Panc1 (cell line): Measurements from ENCODE around the gene CSNK1G1. TPM values are rescaled to one million over a fixed set of nuclear protein-coding genes. Genes with fewer than 3 reads are reported as not detected.

ENCODE experiments used
- ATAC-seq: fragments of 200-7000 bp; cut with Tn5 transposase; 2 replicates; pipeline ENCODE4 v1.9.1; 2020; ENCODE audit warnings: mild to moderate bottlenecking, moderate library complexity
- BruUV-seq: library from RNA; stranded (reverse); fragments of 400-500 nt; replicated peaks from 2 replicates; lab custom pipeline; 2021; lab: Mats Ljungman, UMichigan
- CTCF ChIA-PET: fragments of 300-600 bp; sonication (Branson Sonifier 250); formaldehyde crosslinking; loops from one replicate; lab custom pipeline; 2022; ENCODE audit warnings: antibody characterized with exemption; lab: Charles Lee
- POLR2A ChIA-PET: fragments of 300-600 bp; sonication (Branson Sonifier 250); formaldehyde crosslinking; loops from one replicate; lab custom pipeline; 2022; ENCODE audit warnings: antibody characterized with exemption; lab: Charles Lee
- DNase-seq: peaks from one replicate; pipeline ENCODE4 v3.0.0-alpha.2; 2010; ENCODE audit warnings: low read depth, low spot score
- H3K27ac ChIP-seq: 2 replicates; pipeline ENCODE4 v1.5.1; 2011; ENCODE audit warnings: mild to moderate bottlenecking, low read length, inconsistent platforms
- H3K27me3 ChIP-seq: fragments of 200-500 bp; sonication (Bioruptor generic); 2 replicates; pipeline ENCODE4 v1.6.0; 2014; ENCODE audit warnings: low read length, inconsistent platforms; ENCODE audit not compliant: control insufficient read depth, insufficient read depth
- H3K36me3 ChIP-seq: fragments of 200-500 bp; sonication (Bioruptor generic); 2 replicates; pipeline ENCODE4 v1.5.1; 2014; ENCODE audit warnings: inconsistent platforms, mild to moderate bottlenecking, low read length, moderate library complexity; ENCODE audit not compliant: control insufficient read depth, insufficient read depth
- H3K4me1 ChIP-seq: 2 replicates; pipeline ENCODE4 v1.5.1; 2011; ENCODE audit warnings: inconsistent platforms, mild to moderate bottlenecking, low read length, moderate library complexity; ENCODE audit not compliant: control insufficient read depth, insufficient read depth
- H3K4me3 ChIP-seq, 2 experiments: 2 replicates each; pipeline ENCODE4 v1.5.1; 2011 to 2012; ENCODE audit warnings: low read depth in 2 of 2, low read length in 2 of 2, mild to moderate bottlenecking in 2 of 2, inconsistent platforms in 1 of 2, moderate library complexity in 1 of 2
- H3K9me3 ChIP-seq: fragments of 200-500 bp; sonication (Bioruptor generic); 2 replicates; pipeline ENCODE4 v1.5.1; 2014; ENCODE audit warnings: low read depth, mild to moderate bottlenecking, inconsistent platforms, low read length, moderate library complexity; ENCODE audit not compliant: control insufficient read depth, insufficient read depth
- POLR2AphosphoS5 ChIP-seq: IDR thresholded peaks from 2 replicates; pipeline ENCODE4 v1.6.1; 2012; ENCODE audit warnings: mild to moderate bottlenecking, low read depth, low read length, moderate library complexity
- SIN3A ChIP-seq: IDR thresholded peaks from 2 replicates; pipeline ENCODE4 v1.6.1; 2012; ENCODE audit warnings: low read depth, mild to moderate bottlenecking, low read length, moderate library complexity, borderline replicate concordance; ENCODE audit not compliant: insufficient read depth
- TCF7L2 ChIP-seq: IDR thresholded peaks from 2 replicates; pipeline ENCODE4 v1.6.1; 2011; ENCODE audit warnings: mild to moderate bottlenecking, low read depth, low read length, inconsistent platforms
- in situ Hi-C: cut with HindIII; loops from 2 replicates; pipeline ENCODE4 v1.10.0; 2016; ENCODE audit warnings: low sequenced_read_pairs, low pct_unique_long_range_greater_than_20kb
- intact Hi-C: fragments of 100-400 bp; cut with micrococcal nuclease; formaldehyde crosslinking; loops from one replicate; pipeline ENCODE4 v1.10.0; 2022; ENCODE audit not compliant: unreplicated experiment
- total RNA-seq: library from RNA; stranded (reverse); gene quantifications from one replicate; pipeline ENCODE4 v1.2.1, GENCODE V29; 2021; ENCODE audit not compliant: unreplicated experiment
- TF ChIP-seq, protein P1 (sequence below): fragments of 450-650 bp; IDR thresholded peaks from 2 replicates; pipeline ENCODE4 v1.5.1; 2017; ENCODE audit warnings: mild to moderate bottlenecking
- TF ChIP-seq, protein P2 (sequence below), 2 experiments: IDR thresholded peaks; 2 replicates each; pipeline ENCODE4 v1.6.1; 2011 to 2012; ENCODE audit warnings: low read depth in 2 of 2, control low read depth in 1 of 2, low read length in 1 of 2, mild to moderate bottlenecking in 1 of 2, moderate library complexity in 1 of 2; ENCODE audit not compliant: insufficient read depth in 1 of 2

Gene CSNK1G1
- total RNA-seq, 1 experiment from 2014 or later, result 22.8 TPM

DNA sequence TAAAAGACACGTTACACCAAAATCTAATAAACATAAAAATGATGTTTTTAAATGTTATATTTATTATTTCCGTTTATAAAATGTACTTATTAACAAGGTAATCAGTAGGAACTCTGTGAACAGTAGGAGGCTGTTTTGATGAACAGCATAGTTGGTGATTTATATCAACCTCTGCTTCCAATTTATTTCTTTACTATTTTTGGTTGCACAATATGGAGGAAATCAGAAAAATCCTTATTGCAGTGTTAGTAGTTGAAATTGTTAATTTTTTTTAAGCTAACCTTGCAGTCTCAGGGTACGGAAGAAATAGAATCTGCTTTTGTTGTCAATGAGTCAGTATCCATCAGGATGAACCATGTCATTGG lies 209.5 kb downstream of the CSNK1G1 start:
- ATAC-seq, result no peak
- Histone ChIP-seq H3K36me3 (0 out of 2 replicates have a peak, but pooled peaks cover 5% of the 10 kb centered on the region), H3K4me1 (no peaks in the 10 kb centered on the region), H3K9me3 (no peaks in the 10 kb centered on the region), H3K27me3 (no peaks in the 10 kb centered on the region), H3K4me3 (no peak overlapping the region), H3K27ac (no peak overlapping the region)
- in situ Hi-C loops (no loop called here), intact Hi-C loops (no loop called here)
- TF ChIP-seq, protein P1, sequence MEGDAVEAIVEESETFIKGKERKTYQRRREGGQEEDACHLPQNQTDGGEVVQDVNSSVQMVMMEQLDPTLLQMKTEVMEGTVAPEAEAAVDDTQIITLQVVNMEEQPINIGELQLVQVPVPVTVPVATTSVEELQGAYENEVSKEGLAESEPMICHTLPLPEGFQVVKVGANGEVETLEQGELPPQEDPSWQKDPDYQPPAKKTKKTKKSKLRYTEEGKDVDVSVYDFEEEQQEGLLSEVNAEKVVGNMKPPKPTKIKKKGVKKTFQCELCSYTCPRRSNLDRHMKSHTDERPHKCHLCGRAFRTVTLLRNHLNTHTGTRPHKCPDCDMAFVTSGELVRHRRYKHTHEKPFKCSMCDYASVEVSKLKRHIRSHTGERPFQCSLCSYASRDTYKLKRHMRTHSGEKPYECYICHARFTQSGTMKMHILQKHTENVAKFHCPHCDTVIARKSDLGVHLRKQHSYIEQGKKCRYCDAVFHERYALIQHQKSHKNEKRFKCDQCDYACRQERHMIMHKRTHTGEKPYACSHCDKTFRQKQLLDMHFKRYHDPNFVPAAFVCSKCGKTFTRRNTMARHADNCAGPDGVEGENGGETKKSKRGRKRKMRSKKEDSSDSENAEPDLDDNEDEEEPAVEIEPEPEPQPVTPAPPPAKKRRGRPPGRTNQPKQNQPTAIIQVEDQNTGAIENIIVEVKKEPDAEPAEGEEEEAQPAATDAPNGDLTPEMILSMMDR, result no peak
- TF ChIP-seq, protein P2, sequence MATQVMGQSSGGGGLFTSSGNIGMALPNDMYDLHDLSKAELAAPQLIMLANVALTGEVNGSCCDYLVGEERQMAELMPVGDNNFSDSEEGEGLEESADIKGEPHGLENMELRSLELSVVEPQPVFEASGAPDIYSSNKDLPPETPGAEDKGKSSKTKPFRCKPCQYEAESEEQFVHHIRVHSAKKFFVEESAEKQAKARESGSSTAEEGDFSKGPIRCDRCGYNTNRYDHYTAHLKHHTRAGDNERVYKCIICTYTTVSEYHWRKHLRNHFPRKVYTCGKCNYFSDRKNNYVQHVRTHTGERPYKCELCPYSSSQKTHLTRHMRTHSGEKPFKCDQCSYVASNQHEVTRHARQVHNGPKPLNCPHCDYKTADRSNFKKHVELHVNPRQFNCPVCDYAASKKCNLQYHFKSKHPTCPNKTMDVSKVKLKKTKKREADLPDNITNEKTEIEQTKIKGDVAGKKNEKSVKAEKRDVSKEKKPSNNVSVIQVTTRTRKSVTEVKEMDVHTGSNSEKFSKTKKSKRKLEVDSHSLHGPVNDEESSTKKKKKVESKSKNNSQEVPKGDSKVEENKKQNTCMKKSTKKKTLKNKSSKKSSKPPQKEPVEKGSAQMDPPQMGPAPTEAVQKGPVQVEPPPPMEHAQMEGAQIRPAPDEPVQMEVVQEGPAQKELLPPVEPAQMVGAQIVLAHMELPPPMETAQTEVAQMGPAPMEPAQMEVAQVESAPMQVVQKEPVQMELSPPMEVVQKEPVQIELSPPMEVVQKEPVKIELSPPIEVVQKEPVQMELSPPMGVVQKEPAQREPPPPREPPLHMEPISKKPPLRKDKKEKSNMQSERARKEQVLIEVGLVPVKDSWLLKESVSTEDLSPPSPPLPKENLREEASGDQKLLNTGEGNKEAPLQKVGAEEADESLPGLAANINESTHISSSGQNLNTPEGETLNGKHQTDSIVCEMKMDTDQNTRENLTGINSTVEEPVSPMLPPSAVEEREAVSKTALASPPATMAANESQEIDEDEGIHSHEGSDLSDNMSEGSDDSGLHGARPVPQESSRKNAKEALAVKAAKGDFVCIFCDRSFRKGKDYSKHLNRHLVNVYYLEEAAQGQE (IDR thresholded peaks at IDR 0.05; ENCODE audit: insufficient read depth in 1 of 2, low read depth in 2 of 2, low read length in 1 of 2), result no peak
- TF ChIP-seq POLR2AphosphoS5 (no peak), TCF7L2 (no peak), SIN3A (no peak)
- DNase-seq, result no peak
- no TSS peak for BruUV-seq
- POLR2A ChIA-PET, result interaction anchor here (0.6 kb wide), 1 partner anchor 599 kb away, joined by 17 read pairs; no protein-coding TSS in a partner anchor
- CTCF ChIA-PET, result no interaction called here

DNA sequence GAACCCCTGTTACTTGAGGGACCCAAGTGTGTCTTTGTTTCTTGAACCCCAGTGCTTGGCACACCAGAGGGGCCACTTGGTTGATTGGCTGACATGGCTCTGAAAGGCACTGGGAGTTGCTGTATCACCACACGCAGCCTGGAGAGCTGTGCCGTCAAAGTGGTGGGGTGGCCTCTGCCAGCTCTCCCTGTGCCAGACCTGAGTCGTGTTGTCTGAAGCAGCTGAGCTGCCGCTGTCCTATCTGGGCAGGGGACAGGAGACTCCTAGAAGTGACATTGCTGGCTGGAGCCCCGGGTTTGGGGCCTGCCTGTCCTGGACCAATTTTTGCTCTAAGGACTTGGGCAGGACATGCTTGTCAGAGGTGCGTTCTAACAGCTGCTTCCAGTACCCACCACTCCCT lies 209.9 kb downstream of the CSNK1G1 start:
- H3K27ac ChIP-seq, result no peak overlapping the region

More for the DNA sequence above, 209.9 kb downstream of the CSNK1G1 start:
- Histone ChIP-seq H3K36me3 (0 out of 2 replicates have a peak, but pooled peaks cover 8% of the 10 kb centered on the region), H3K4me3 (no peak overlapping the region), H3K27me3 (no peaks in the 10 kb centered on the region), H3K9me3 (no peaks in the 10 kb centered on the region), H3K4me1 (no peaks in the 10 kb centered on the region)
- POLR2A ChIA-PET, result interaction anchor here (0.5 to 0.6 kb wide), 2 partner anchors 17 to 583 kb away, joined by 3 to 9 read pairs; no protein-coding TSS in a partner anchor
- BruUV-seq, result no TSS peak
- no peak for DNase-seq
- in situ Hi-C loops (no loop called here), intact Hi-C loops (no loop called here)
- CTCF ChIA-PET, result interaction anchor here (0.5 kb wide), 1 partner anchor 495 kb away, joined by 5 read pairs; no protein-coding TSS in a partner anchor
- TF ChIP-seq TCF7L2, result no peak
- TF ChIP-seq SIN3A, result no peak
- TF ChIP-seq, protein P2 (IDR thresholded peaks at IDR 0.05; ENCODE audit: insufficient read depth in 1 of 2, low read depth in 2 of 2, low read length in 1 of 2), result no peak
- no peak for TF ChIP-seq POLR2AphosphoS5
- TF ChIP-seq, protein P1, result no peak
- ATAC-seq, result no peak
